AG04450 (cell line): ENCODE results near the gene ADAD1. TPM values are rescaled to one million over a fixed set of nuclear protein-coding genes. Genes with fewer than 3 reads are reported as not detected.
A peak's percentile ranks its signal among the peaks of the same experiment; 100 is the strongest.

Experiments used
- CTCF ChIA-PET: fragments of 300-600, 350-600 bp; formaldehyde crosslinking; extraction: SDS; loops from one replicate; lab custom pipeline; 2022; ENCODE audit warnings: antibody characterized with exemption, inconsistent platforms; lab: Charles Lee
- POLR2A ChIA-PET: fragments of 350-600 bp; formaldehyde crosslinking; extraction: SDS; loops from one replicate; lab custom pipeline; 2021; ENCODE audit warnings: antibody characterized with exemption, inconsistent platforms; lab: Yijun Ruan, JAX
- DNase-seq: peaks from one replicate; pipeline ENCODE4 v3.0.0-alpha.2; 2011; ENCODE audit warnings: low read depth, low spot score
- H3K27ac ChIP-seq: one replicate; pipeline ENCODE4 v1.5.1; 2012; ENCODE audit warnings: low read depth, low read length, control low read depth
- H3K27me3 ChIP-seq: one replicate; pipeline ENCODE4 v1.6.0; 2012; ENCODE audit warnings: low read length; ENCODE audit not compliant: control insufficient read depth, insufficient read depth
- H3K4me3 ChIP-seq: 2 replicates; pipeline ENCODE4 v1.5.1; 2011; ENCODE audit warnings: mild to moderate bottlenecking, low read depth, low read length, control low read depth
- H3K9me3 ChIP-seq: 2 replicates; pipeline ENCODE4 v1.5.1; 2012; ENCODE audit warnings: low read length; ENCODE audit not compliant: control insufficient read depth, insufficient read depth
- polyA plus RNA-seq: library from polyadenylated mRNA; depleted of rRNA; stranded (reverse); fragments of >200 nt; gene quantifications from 2 replicates; pipeline ENCODE4 v1.2.3, GENCODE V29; 2011
- TF ChIP-seq, protein P1 (sequence below): IDR thresholded peaks from 2 replicates; pipeline ENCODE4 v1.5.1; 2011; ENCODE audit warnings: low read depth, low read length, control low read depth, inconsistent platforms

ADAD1 gene
- polyA plus RNA-seq, 1 experiment: not detected

DNA sequence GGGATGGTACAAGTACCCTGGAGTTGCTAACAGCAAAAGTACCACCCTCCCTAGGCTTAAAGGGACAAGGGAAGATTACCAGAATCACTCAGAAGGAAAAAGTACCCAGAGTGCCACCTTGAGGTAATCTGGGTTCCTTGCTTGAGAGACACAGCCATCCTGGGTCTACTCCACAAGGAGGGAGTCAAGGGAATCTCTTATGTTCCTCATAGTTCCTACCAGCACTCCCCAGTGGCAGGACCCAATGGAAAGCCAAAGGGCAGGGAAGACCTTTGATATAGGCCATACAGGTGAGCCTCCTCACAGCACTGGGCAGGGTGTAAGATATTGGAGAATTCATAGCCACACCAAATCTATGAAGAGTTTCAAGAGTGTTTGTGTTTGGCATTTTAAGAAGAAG, 72.0 kb downstream of the ADAD1 start:
- H3K27ac ChIP-seq: no peak overlapping the region
- H3K9me3 ChIP-seq: no peaks in the 10 kb centered on the region
- H3K27me3 ChIP-seq: no peaks in the 10 kb centered on the region
- no peak for DNase-seq
- H3K4me3 ChIP-seq: no peak overlapping the region
- POLR2A ChIA-PET: no interaction called here
- TF ChIP-seq, protein P1, sequence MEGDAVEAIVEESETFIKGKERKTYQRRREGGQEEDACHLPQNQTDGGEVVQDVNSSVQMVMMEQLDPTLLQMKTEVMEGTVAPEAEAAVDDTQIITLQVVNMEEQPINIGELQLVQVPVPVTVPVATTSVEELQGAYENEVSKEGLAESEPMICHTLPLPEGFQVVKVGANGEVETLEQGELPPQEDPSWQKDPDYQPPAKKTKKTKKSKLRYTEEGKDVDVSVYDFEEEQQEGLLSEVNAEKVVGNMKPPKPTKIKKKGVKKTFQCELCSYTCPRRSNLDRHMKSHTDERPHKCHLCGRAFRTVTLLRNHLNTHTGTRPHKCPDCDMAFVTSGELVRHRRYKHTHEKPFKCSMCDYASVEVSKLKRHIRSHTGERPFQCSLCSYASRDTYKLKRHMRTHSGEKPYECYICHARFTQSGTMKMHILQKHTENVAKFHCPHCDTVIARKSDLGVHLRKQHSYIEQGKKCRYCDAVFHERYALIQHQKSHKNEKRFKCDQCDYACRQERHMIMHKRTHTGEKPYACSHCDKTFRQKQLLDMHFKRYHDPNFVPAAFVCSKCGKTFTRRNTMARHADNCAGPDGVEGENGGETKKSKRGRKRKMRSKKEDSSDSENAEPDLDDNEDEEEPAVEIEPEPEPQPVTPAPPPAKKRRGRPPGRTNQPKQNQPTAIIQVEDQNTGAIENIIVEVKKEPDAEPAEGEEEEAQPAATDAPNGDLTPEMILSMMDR: peak; percentile 30
- CTCF ChIA-PET: no interaction called here

DNA sequence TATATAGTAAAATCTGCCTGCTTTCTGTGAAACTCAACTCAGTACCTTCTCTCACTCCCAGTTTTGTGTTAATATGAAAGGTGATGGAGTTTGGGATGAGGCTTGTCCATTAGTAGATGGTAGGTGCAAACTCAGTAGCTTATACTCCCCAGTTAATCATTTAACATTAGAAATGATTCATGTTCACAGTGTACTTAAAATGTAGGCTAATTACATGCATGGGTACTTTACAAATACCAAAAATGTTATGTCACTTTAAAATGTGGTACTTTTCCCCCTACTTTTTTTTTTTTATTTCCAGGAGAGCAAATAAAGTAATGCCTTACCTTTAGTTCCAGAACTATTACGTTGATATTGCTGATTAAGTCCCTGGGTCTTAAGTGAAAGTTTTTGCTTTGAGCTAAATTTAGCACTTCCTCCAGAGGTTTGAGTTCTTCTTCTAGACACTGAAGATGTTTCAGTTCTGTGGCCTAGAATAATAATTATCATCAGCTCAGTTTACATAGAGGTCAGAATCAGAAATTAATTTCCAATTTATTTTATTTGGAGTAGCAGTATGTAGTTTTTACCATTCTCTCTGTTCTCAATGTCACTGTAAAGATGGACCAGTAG, 74.7 kb downstream of the ADAD1 start:
- CTCF ChIA-PET: no interaction called here
- H3K27ac ChIP-seq: no peak overlapping the region
- H3K9me3 ChIP-seq: no peaks in the 10 kb centered on the region
- POLR2A ChIA-PET: no interaction called here
- H3K27me3 ChIP-seq: no peaks in the 10 kb centered on the region
- H3K4me3 ChIP-seq: no peak overlapping the region
- TF ChIP-seq, protein P1: no peak
- DNase-seq: no peak

DNA sequence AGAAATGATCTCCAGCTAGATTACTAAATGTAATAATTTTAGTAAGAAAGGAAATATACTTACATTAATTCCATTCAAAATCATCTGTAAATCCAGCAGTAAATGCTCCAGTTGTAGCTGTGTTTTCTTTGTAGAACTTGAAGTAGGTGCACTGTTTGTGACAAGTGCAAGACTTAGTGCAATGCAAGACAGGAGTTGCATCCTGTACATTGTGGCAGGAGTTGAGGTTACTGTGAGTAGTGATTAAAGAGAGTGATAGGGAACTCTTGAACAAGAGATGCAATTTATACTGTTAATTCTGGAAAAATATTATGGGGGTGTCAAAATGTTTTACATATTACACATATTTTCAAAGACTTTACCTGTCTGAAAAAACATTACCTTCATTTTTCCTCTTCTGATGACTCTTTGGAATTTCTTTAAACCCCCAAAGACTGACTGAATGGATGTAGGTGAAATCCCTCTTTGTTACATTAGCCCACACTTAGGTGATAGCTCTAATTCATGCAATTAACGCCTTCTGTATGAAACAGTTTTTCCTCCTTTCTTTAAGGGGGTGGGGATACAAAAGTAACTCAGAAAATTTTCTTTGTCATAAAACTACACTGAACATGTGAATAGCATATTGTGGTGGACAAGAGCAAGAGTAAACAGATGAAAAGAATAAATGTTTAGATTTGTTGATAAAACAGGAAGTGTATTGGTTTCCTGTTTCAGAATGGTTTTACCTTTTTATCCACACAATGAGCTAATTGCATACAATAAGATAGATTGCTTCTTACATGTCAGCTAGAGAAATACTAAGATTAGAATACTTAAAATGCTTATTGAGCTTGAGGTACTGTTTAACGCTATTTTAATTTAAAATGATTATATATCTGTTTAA, 77.7 kb downstream of the ADAD1 start, which contains the start of gene IL2:
TSS of gene IL2 (minus strand) at position 495 of the 886 bp plus-strand sequence. CDS start at position 210, 285 bp downstream.
- POLR2A ChIA-PET: no interaction called here
- Histone ChIP-seq H3K4me3 (no peak within 1 kb of the TSS), H3K9me3 (no peaks in the 10 kb centered on the region), H3K27ac (no peak within 1 kb of the TSS), H3K27me3 (no peaks in the 10 kb centered on the region)
- no peak for DNase-seq
- TF ChIP-seq, protein P1: no peak
- CTCF ChIA-PET: interaction anchor here (0.6 kb wide), 1 partner anchor 24 kb away, joined by 3 read pairs; no protein-coding TSS in a partner anchor

DNA sequence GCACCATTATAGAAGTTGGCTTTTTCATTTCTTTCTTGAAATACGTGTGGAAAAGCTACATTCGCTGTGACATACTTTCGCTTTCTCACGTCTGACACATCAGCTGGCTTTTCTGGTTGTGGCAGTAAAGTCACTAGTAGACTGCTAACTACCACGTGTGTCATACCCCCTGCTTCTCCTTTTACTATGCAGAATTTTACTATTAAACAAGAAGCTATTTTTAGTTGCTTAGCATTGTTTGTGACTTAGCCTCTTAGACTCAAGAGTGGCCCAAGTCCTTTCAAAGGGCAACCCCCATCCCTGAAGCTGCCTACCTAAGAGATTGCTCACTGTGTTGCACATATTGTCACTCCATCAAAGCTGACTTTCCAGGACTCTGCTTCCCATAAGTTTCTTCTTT, 79.8 kb downstream of the ADAD1 start:
- Histone ChIP-seq H3K27me3 (no peaks in the 10 kb centered on the region), H3K9me3 (no peaks in the 10 kb centered on the region), H3K27ac (no peak overlapping the region), H3K4me3 (no peak overlapping the region)
- ChIA-PET CTCF (no interaction called here), POLR2A (no interaction called here)
- TF ChIP-seq, protein P1: no peak
- DNase-seq: no peak

DNA sequence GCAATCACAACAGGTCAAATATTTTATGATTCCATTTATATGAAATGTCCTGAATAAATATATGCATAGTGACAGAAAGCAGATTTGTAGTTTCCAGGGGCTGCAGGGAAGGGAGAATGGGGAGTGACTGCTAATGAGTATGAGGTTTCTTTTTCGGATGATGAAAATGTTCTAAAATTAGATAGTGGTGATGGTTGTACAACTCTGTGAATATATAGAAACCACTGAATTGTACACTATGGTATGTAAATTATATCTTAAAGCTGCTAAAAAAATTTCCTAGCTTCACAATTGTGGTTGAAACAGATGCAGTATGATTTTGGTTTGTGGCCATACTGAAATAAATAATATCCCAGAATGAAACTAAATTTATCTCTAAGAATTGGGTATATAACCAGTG, 90.6 kb downstream of the ADAD1 start:
- Histone ChIP-seq H3K4me3 (no peak overlapping the region), H3K27ac (no peak overlapping the region), H3K9me3 (no peaks in the 10 kb centered on the region), H3K27me3 (no peaks in the 10 kb centered on the region)
- CTCF ChIA-PET: no interaction called here
- DNase-seq: no peak
- TF ChIP-seq, protein P1: no peak
- POLR2A ChIA-PET: no interaction called here
